GM19238 (cell line): ENCODE results near the gene LRWD1.
A peak's percentile ranks its signal among the peaks of the same experiment; 100 is the strongest.

Source experiments
- DNase-seq: peaks from one replicate; pipeline ENCODE4 v3.0.0; 2011; ENCODE audit warnings: low spot score; ENCODE audit not compliant: insufficient read length

Gene LRWD1

DNA sequence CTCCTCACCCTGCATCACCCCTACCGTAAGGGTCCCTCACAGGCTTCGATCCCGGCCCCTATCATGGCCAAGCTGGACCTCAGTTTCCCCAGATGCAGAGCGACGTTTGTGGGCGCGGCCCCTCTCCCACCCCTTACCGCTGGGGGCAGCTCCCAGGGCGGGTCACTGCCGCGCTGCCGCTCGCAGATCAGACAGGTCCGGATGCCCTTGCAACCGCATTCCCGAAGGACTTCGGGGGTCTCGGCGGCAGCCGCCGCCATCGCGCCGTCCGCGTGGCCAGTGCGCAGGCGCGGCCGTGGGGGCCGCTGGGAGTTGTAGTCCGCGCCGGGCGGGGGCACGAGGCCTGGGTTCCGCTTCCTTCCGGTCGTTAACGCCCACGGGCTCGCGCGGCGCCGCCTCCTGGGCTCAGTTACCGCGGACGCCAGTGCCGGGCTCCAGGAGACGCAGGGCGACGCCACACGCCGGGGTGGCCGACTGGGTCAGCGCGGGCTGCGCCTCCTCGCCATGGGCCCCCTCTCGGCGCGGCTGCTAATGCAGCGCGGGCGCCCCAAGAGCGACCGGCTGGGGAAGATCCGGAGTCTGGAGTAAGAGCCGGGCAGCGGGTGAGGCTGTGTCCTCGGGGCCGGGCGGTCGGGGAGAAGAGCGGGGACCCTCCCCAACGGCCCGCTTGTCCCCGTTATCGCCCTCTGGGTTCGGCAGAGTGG is at the start of gene LRWD1, which contains the start of gene ALKBH4:
Gene LRWD1 (plus strand): TSS at position 408 of the 704 bp plus-strand sequence. CDS start 97 bp downstream, at position 505.
Gene ALKBH4 (minus strand): TSS at position 287 of the 704 bp plus-strand sequence. CDS start 27 bp downstream, at position 260.
- DNase-seq = peak; percentile 97

DNA sequence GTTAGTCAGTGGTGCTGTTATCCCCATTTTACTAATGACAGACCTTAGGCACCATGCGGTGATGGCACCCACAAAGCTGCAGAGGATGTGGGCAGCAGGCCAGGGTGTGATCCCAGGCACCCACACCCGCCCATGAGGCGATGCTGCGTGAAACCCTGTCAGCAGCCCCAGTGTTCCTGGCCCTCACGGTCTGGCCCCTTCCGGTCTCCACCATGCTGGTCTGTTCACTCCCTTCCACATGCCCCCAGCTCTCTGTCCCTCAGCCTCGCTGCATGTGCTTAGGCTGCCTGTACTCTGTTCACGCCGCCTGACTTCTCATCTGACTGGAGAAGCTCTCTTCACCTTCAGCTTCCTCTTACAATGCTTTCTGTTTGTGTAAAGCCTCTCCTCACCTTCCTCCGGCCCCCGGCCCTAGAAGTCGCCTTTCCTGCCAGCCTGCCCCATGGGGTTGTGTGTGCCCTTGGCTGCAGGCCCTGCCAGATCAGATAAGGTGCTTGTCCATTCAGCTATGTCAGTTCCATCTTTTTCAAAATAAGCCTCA is 49.0 kb upstream of the LRWD1 start:
- DNase-seq = peak; percentile 37

DNA sequence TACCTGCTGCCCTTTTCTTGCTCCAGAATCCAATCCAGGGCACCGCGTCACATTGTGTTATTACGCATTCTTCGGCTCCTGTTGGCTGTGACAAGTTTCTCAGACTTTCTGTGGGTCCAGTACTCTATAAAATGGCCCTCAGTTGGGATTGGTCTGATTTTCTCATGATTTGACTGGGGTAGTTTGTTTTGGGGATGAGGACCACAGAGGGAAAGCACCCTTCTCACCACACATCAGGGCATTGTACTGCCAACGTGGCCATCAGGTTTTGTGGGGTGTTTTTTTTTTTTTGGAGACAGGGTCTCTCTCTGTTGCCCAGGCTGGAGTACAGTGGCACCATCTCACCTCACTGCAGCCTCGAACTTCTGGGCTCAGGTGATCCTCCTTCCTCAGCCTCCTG is 48.4 kb upstream of the LRWD1 start:
- DNase-seq = no peak

DNA sequence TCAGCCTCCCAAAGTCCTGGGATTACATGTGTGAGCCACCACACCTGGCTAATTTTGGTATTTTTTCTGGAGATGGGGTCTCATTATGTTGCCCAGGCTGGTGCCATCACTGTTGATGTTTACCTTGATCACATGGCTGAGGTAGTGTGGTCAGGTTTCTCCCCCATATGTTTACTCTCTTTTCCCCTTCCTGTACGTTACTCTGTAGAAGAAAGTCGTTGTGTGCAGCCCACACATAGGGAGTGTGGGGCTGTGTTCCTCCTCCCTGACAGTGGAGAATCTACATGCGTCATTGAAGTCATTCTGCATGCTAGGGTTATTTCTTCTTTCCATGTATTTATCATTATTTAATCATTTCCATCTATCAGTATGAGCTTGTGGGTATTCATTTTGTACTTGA is 47.7 kb upstream of the LRWD1 start:
- no peak for DNase-seq

DNA sequence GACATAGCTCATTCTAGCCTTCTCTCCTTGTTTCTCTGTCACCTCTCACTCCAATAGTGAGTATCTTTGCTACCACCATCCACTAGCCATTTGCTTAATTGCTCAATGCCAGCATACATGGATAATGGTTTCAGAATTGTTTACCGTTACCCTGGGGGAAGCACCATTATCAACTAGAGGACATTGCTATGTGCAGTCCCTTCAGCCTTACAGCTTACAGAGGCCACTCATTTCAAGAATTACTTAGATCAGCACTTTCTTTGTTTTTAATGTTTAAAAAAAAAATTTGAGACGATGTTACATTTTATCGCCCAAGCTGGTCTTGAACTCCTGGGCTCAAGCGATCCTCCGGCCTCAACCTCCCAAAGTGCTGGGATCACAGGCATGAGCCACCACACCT is 46.2 kb upstream of the LRWD1 start:
- DNase-seq = no peak

DNA sequence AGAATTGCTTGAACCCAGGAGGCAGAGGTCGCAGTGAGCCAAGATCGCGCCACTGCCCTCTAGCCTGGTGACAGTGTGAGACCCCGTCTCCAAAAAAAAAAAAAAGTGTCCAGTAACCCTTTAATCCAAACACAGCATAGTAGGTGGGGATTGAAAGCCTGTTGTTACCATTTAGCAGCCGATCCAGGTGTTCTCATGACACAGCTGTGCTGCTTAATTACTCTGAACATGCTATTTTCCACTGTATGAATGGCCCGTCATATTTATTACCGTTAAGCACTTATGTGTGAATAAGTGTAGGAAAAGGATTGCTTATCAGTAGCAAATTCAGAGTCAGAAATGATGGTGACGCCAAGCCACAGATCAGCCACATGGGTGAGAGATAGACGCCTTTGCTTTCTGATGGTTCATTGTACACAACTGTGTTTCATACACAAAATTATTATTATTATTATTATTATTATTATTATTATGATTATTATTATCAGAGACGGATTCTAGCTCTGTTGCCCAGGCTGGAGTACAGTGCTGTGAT is 43.0 kb upstream of the LRWD1 start:
- DNase-seq = no peak

DNA sequence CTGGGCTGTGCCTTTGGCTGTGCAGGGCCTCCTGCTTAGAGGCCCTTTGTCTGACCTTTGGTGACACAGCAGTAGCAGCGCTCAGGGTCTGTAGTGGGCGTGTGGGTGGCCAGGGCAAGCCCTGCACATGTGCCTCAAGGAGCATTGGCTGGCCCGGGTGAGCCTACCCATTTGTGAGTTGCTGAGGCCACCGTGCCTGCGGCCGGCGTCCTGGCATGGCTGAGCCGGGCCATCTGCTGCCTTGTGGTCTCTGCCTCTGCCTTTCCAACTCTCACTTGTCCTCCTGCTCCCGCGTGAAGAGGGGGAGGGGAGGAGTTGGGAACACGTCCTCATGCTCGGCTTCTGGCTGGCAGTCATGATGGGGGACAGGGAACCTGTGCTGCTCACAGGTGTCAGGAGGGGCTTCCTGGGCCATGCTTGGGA is 40.6 kb upstream of the LRWD1 start:
- DNase-seq = no peak

DNA sequence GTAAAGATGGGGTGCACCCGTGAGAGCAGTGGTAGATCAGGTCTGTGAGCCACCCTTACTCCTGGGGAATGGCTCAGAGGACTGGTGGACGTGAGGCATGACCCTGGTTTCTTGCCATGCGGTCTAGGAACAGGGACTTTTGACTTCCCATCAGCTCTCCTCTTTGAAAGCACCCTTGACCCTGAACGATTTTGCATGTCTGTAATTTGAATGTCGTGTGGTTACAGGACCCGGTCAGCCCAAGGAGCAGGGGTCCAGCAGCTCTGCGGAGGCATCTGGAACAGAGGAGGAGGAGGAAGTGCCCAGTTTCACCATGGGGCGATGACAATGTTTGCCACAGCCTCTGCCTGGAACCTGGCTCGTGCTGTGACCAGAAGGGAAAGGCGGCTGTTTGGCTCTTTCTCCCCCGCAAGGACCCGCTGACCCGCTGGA is 40.0 kb upstream of the LRWD1 start:
- no peak for DNase-seq

DNA sequence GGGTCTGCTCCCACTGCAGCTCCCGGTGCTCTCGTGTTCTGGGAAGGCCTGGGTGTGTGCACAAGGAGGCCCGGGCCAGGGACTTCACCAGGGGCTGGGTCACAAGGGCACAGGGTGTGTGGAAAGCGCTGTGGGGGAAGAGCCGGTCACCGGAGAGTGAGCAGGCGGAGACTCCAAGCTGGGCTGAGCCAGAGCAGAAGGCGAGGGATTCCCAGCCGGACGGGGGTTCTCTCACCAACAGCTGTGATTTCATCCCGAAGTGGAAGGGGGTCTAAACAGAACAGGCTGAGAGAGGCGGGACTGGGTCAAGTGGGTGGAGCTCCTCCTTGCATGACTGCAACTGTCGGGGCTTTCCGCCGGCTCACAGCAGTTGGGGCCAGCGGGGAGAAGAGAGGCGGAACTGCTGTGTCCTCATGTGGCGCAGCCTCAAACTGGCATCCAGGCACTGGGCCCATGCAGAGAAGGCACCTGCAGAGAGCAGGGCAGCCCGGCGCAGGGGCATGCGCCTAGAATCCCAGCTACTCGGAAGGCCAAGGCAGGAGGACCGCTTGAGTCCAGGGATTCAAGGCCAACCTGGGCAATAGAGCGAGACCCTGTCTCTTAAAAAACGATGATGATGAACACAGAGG is 39.0 kb upstream of the LRWD1 start:
- peak; percentile 75 for DNase-seq

DNA sequence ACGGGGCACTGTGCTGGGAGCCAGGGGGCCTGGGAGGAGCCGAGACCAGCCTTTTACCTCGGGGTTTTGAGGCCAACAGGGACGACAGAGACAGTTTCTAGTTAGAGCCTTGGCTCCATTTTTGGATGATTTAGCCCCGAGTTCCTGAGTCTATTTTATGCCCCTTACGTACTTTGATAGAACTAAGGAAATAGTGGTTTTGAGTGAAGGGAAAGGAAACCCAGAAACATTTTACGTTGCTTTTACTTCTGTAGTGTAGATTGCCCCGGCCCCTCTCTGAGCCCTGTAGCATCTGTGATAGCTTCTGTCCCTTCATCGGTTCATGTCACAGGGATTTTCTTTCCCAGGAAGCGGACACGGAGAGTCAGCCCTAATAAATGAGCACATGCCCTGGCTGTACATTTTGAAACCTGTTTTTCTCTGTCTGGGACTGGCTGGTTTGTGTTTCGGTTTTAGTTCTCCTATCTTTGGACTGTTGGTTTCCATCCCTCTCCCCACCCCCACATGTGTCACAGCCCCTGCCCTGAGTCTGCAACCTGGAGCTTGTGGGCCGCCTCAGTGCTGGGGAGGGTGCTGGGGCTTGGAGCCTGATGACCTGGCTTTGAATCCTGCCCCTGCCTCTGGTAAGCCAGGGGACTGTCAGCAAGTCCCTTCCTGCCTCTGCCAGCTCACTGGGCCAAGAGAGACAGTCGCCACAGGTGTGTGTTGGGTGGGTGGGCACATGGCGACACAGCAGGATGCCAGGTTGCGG is 38.3 kb upstream of the LRWD1 start:
- peak; percentile 82 for DNase-seq

DNA sequence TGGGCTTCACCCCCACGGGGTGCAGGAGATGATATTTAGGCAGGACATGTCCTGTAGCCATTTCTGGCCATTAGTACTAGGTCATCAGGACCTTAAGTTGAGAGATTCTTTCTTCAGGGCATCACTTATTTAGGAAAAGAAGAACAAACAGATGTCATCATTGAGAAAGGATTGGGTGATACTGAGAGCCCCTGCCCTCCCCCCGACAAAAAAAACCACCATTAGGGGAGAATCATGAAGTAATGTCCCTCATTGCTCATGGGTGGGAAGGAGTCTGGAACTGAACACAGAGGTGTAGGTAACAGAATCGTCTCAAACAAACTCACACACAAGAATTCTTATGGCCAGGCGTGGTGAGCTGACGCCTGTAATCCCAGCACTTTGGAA is 37.8 kb upstream of the LRWD1 start:
- DNase-seq = no peak

DNA sequence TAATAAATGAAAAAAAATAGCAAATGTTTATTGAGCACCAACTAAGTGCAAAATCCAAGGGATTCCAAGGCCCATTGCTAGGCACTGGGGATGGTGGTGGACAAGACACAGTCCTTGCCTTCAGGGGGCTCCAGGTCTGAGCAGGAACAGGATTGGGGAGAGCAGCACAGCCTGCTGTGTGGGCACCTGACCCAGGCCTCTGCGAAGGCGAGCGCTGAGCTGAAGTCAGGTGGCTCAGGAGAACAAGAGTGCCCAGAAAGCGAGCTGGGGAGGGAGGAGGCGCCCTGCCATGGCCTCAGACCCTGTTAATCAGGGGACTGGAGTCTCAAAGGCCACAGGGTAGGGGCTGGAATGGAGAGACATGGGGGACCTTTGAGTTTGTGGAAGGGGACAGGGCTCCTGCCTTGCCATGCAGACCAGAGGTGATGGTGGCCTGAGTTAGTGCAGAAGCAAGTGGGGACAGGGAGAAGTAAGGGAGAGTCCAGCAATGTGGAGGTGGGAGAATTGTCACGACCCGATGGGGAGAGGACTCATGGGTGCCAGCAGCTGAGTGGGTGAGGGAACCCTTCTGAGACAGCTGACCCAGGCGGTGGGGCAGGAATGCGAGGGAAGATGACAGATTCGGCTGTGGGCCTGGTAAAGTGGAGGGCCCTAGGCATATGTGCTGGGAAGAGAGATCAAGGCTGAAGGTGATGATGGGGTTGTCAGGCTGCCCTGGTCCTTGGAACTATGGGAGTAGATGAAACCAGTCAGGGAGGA is 35.5 kb upstream of the LRWD1 start:
- DNase-seq = no peak

DNA sequence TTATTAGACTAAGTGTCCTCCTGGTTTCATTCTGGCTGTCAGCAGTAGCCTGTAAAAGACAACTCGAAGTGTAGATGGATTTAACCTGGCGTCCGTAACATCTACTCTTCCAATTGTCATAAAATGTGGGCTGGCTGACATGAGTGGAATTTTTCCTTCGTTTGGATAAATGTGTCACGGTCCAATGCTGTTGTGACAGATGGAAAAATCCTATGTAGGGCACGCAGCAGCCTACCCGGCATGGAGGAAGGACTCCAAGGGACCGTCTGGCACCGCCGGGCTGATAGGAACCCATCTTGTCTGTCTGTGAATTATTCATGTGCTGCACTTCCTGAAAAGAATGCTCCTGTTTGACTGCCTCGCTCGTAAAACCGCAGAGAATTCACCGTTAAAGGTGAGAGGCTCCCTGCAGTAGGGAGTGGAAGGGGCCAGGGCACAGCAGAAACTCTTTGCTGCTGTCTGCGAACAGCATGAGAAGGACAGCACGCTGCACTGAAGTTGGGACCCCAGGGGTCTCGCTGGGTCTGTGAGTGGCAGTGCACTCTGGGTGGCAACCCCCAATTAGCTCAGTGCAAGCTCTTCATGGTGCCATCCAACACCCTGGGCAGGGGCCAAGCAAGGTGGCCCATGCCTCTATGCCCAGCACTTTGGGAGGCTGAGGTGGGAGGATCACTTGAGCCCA is 33.0 kb upstream of the LRWD1 start:
- DNase-seq = no peak

DNA sequence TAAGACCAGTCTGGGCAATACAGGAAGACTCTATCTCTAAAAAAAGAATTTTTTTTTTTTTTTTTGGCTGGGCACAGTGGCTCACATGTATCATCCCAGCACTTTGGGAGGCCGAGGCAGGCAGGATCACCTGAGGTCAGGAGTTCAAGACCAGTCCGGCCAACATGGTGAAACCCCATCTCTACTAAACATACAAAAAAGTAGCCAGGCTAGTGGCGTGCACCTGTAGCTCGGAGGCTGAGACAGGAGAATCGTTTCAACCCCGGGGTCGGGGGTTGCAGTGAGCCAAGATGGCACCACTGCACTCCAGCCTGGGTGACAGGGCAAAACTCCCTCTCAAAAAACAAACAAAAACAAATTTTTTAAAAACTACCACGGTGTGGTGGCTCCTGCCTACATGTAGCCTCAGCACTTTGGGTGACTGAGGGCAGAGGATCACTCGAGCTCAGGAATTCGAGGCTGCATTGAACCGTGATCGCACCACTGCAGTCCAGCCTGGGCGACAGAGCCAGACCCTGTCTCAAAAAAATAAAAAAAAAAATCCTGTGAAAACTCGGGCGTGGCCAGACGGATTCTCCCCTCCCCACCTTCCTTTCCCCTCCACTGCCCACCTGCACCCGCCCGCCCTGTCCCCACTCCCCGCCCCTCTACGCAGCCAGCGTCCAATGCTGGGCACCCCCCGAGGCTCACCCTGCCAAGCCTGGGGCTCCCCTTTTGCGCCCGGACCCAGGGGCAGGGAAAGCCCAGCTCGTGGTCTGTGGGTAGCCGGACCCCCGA is 32.2 kb upstream of the LRWD1 start:
- no peak for DNase-seq

DNA sequence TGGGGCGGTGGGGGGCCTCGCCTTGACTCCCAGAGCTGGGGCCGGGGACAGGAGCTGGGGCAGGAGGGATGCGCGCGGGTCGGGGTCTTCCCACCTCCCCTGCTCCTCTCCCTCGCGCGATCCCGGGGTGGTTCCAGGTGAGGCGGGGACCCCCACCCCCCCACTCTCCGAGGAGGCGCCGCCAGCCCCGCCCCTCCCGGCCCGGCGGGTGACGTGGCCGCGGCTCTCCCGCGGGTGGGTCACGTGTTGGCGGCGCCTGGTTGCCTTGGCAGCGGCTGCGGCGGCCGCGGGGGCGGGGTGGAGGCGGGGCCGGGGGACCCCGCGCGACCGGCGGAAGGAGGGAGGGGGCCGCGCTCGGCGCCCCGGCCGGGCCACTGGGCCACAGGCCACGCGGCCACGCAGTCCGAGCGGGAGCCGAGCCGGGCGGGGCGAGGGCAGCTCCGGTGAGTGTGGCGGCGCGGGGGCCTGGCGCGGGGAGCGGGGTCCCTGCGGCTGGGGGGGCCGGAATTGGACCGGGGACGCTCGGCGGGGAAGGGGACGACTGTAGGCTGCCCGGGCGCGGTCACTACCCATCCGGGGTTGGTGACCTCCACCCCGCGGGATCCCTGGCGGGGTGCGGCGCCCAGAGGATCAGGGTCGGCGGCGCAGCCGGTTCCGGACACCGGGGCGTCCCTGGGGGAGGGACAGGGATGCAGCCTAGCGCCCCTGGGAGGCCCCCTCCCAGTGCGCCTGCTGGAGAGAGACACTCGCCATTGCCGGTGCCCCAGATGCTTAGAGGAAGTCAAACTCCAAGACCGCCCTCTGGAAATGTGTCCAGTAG is 31.4 kb upstream of the LRWD1 start, which contains the start of gene ORAI2:
Gene ORAI2 (plus strand): TSS at position 357 of the 820 bp plus-strand sequence. CDS start 5,382 bp downstream, outside the sequence.
- DNase-seq = peak; percentile 84

DNA sequence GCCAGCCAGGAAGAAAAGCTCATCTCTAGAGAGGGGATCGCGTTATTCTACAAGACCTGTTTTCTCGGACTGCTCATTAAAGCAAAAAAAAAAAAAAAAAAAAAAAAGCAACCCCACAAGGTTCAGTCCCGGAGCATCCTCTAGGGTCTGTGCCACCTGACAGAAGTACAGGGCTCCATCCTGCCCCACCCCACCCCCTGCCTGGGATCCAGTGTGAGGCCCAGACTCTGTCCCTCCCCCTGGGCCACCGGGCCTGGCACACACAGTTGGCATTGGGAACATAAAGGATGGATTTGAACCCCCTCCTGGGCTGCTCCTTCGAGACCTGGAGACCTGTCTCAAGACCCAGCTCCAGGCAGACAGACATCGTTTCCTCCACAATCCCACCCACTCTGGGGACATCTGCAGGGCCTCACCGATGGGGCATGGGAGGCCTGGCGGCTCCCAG is 30.7 kb upstream of the LRWD1 start:
- no peak for DNase-seq

DNA sequence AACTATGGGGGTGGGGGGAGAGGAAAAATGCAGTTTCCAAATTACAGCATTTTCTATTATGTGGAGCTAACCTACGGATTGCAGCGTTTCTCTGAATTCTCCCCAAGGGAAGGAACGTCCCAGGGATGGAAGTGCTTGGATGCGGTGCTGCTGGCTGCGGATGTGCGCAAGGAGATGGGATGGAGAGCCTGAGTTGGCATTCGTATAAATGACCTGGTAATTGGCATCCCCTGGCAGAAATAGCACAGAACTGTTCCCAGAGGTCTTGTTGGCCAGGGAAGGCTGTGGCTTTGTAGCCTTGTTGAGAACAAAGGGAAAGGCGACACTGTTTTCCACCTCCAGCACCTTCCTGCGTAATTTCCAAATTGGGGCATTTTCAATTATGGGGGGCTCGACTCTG is 28.7 kb upstream of the LRWD1 start:
- DNase-seq = no peak

DNA sequence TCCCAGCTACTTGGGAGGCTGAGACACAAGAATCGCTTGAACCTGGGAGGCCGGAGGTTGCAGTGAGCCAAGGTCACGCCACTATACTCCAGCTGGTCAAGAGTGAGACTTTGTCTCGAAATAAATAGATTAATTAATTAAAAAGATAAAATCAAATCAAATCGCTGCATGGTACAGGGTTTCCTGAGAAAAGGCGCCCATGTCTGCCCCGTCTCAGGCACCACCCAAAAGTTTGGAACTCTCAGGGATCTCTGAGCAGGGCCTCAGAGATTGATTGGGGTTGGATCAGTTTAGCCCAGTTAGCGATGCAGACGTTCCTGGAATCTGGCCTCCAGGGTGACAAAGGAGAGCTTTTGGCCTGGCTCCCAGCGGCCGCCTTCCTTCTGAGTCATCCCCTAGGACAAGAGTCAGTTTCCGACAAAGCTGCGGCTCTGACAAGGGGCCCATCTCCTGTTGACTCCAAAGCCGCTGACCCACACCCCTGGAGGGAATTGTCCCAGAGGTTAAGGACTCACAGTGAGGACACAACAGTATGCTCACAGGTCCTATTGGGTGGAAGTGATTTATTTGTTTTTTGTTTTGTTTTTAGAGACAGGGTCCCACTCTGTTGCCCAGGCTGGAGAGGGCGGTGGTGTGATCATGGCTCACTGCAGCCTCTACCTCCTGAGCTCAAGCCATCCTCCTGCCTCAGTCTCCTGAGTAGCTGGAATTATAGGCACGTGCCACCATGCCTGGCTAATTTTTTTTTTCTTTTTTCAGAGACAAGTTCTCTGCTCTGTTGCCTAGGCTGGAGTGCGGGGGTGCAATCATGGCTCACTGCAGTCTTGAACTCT is 24.6 kb upstream of the LRWD1 start:
- no peak for DNase-seq
